Activated naive CD4-positive, alpha-beta T cell treated with anti-CD3 and anti-CD28 coated beads, Interleukin-2, amount 50 U/mL, for 16 hours (primary cell): Measurements from ENCODE around the gene MCC.

Experiments
- DNase-seq: peaks from one replicate; pipeline ENCODE4 v3.0.0-alpha.2; 2020

The MCC gene

GRCh38 chr5:113193311-113193978 is 294.8 kb downstream of the MCC start:
- no peak for DNase-seq

- DNase-seq, result no peak
Measured at GRCh38 chr5:113192541-113192940, 295.7 kb downstream of the MCC start.

- no peak for DNase-seq
Measured at GRCh38 chr5:113190347-113190746, 297.9 kb downstream of the MCC start.

- no peak for DNase-seq
Measured at GRCh38 chr5:113189291-113189690, 299.0 kb downstream of the MCC start.

- no peak for DNase-seq
Measured at GRCh38 chr5:113188436-113188835, 299.8 kb downstream of the MCC start.

GRCh38 chr5:113187906-113188305 is 300.3 kb downstream of the MCC start:
- no peak for DNase-seq

- no peak for DNase-seq
Measured at GRCh38 chr5:113186061-113186460, 302.2 kb downstream of the MCC start.

GRCh38 chr5:113183694-113184093 is 304.6 kb downstream of the MCC start:
- no peak for DNase-seq

GRCh38 chr5:113182658-113183344 is 305.5 kb downstream of the MCC start:
- no peak for DNase-seq

GRCh38 chr5:113181853-113182490 is 306.3 kb downstream of the MCC start:
- DNase-seq, result no peak

GRCh38 chr5:113181409-113181808 is 306.8 kb downstream of the MCC start:
- no peak for DNase-seq

GRCh38 chr5:113179156-113179555 is 309.1 kb downstream of the MCC start:
- no peak for DNase-seq

- DNase-seq, result no peak
Measured at GRCh38 chr5:113178073-113178779, 310.0 kb downstream of the MCC start.

GRCh38 chr5:113177225-113177624 is 311.0 kb downstream of the MCC start:
- no peak for DNase-seq

GRCh38 chr5:113176734-113177133 is 311.5 kb downstream of the MCC start:
- no peak for DNase-seq

- no peak for DNase-seq
Measured at GRCh38 chr5:113176196-113176595, 312.1 kb downstream of the MCC start.

GRCh38 chr5:113172231-113172826 is 315.9 kb downstream of the MCC start:
- no peak for DNase-seq

GRCh38 chr5:113171520-113171919 is 316.7 kb downstream of the MCC start:
- no peak for DNase-seq

- no peak for DNase-seq
Measured at GRCh38 chr5:113170707-113171106, 317.5 kb downstream of the MCC start.

- no peak for DNase-seq
Measured at GRCh38 chr5:113169720-113170119, 318.5 kb downstream of the MCC start.

GRCh38 chr5:113167985-113168384 is 320.3 kb downstream of the MCC start:
- no peak for DNase-seq

- DNase-seq, result no peak
Measured at GRCh38 chr5:113166852-113167366, 321.3 kb downstream of the MCC start.

- DNase-seq, result no peak
Measured at GRCh38 chr5:113166261-113166660, 322.0 kb downstream of the MCC start.
